ENCODE data around the gene TMIGD3.

The TMIGD3 gene

DNA sequence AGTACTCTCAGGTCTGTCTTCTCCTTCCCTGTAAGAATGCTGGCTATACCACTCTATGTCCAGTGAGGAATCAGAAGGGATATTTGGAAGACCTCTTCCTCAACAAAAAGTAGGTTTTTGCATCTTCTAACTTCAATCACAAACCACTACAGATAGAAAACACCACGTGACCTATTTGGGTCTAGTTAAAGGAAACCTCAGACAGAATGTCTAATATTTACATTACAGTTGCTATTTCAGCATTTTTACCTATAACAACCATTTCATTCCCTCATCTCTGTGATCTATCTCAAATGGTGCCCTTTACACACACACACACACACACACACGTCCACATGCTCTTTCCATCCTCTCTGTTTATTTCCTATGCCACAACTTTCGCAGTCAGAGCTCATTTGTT is 7.9 kb upstream of the TMIGD3 start:
- H3K27me3 ChIP-seq (ENCODE audit: control insufficient read depth in 5 of 5, insufficient read depth in 4 of 5, low read length in 5 of 5), result peaks cover 0 to 7% (median 0%) of the 10 kb centered on the region in 5 donors
- no peak overlapping the region for H3K27ac ChIP-seq (ENCODE audit: low read depth, low read length)
- H3K4me1 ChIP-seq (ENCODE audit: control insufficient read depth in 5 of 5, insufficient read depth in 5 of 5, low read length in 5 of 5), result peaks cover 20 to 77% (median 49%) of the 10 kb centered on the region in 5 donors
- H3K4me3 ChIP-seq (ENCODE audit: low read depth in 1 of 5, low read length in 5 of 5), result no peak overlapping the region
- no peaks in the 10 kb centered on the region for H3K9me3 ChIP-seq (ENCODE audit: control insufficient read depth in 5 of 5, low read length in 5 of 5)
- H3K36me3 ChIP-seq (ENCODE audit: control insufficient read depth in 5 of 5, insufficient read depth in 5 of 5, low read length in 5 of 5), result no peaks in the 10 kb centered on the region
- H3K9ac ChIP-seq (ENCODE audit: low read length in 5 of 5), result no peak overlapping the region

DNA sequence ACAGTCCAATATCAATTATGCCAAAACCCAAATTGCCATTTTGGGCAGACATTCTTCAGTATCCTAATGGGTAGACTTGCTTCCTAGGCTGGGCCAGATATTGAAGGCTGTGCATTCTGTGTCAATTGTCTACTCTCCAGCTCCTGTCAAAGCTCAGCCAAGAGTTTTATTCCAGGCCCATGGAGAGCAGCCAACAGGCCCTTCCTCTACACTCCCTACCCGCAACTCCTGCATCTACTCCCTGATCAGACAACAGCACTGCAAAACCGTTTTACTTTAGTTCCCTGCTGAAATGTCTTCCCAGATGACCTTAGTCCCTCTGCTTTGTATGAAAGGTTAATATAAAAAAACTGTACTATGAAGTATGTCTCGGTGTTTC is 6.6 kb upstream of the TMIGD3 start:
- Histone ChIP-seq H3K27me3 (ENCODE audit: control insufficient read depth in 5 of 5, insufficient read depth in 4 of 5, low read length in 5 of 5) (no peaks in the 10 kb centered on the region), H3K9me3 (ENCODE audit: control insufficient read depth in 5 of 5, low read length in 5 of 5) (no peaks in the 10 kb centered on the region), H3K4me1 (ENCODE audit: control insufficient read depth in 5 of 5, insufficient read depth in 5 of 5, low read length in 5 of 5) (peaks cover 17 to 76% (median 40%) of the 10 kb centered on the region in 5 donors), H3K9ac (ENCODE audit: low read length in 5 of 5) (no peak overlapping the region), H3K36me3 (ENCODE audit: control insufficient read depth in 5 of 5, insufficient read depth in 5 of 5, low read length in 5 of 5) (no peaks in the 10 kb centered on the region), H3K4me3 (ENCODE audit: low read depth in 1 of 5, low read length in 5 of 5) (peak overlapping the region in 1 of 5 donors; percentile 11), H3K27ac (ENCODE audit: low read depth, low read length) (peak overlapping the region; percentile 28)

DNA sequence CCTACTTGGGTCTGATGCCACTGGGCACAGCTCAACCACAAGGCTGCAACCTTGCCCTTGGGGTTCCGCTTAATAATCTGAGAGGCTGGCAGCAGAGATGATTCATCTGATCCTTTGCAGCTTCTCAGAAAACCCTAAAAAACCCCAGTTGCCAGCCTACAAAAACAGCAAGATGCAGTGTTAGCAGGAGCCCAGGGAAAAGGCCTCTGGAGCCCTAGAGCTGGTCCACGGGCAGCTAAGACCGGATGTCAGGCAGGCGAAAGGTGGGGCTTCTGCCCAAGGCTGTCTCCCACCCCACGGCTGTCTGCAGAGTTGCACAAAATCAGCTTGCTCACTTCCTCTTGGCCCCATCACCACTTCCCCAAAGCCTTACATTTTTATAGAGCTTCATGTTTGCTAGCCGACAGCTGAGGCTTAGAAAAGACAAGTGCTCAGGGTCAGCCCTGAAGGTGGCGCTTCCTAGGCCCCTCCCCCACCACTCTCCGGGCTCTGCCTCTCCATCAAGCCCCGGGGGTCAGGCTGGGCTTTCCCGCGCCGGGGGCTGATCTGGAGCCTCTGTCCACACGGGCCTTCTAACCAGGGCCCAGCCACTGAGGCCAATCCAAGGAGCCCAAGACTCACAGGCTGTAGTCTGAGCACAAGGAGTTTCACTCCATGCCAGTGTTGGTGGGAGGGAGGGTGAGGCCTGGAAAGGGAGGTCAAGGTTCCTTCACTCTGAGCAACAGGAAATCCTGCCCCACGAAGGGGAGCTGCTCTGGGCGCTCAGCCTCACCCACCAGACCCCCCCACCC is 4.2 kb upstream of the TMIGD3 start:
- Histone ChIP-seq H3K4me1 (ENCODE audit: control insufficient read depth in 5 of 5, insufficient read depth in 5 of 5, low read length in 5 of 5) (peaks cover 13 to 75% (median 51%) of the 10 kb centered on the region in 5 donors), H3K9me3 (ENCODE audit: control insufficient read depth in 5 of 5, low read length in 5 of 5) (no peaks in the 10 kb centered on the region), H3K36me3 (ENCODE audit: control insufficient read depth in 5 of 5, insufficient read depth in 5 of 5, low read length in 5 of 5) (no peaks in the 10 kb centered on the region), H3K27ac (ENCODE audit: low read depth, low read length) (peak overlapping the region; percentile 89), H3K4me3 (ENCODE audit: low read depth in 1 of 5, low read length in 5 of 5) (peak overlapping the region; percentile 61 to 69 (median 68)), H3K9ac (ENCODE audit: low read length in 5 of 5) (peak overlapping the region; percentile 8 to 87 (median 82)), H3K27me3 (ENCODE audit: control insufficient read depth in 5 of 5, insufficient read depth in 4 of 5, low read length in 5 of 5) (no peaks in the 10 kb centered on the region)

DNA sequence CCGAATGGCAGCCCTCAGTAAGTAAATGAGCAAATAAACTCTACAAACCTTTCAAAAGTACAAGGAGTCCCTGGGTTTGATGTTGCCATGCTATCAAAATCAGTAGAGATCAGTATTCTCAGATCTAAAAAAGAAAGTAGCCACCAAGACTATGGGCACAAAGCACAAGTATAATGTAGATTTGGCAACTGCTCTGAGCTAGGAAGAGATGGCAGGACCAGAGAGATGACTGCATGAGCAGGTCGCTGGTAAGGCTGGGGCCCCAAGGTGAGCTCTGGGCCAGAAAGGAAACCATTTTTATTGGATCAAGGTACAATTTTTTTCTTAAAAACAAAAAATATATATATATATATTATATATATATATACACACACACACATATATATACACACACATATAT is 3.1 kb upstream of the TMIGD3 start:
- no peaks in the 10 kb centered on the region for H3K9me3 ChIP-seq (ENCODE audit: control insufficient read depth in 5 of 5, low read length in 5 of 5)
- H3K9ac ChIP-seq (ENCODE audit: low read length in 5 of 5), result peak overlapping the region in 1 of 5 donors; percentile 26
- peaks cover 13 to 75% (median 51%) of the 10 kb centered on the region in 5 donors for H3K4me1 ChIP-seq (ENCODE audit: control insufficient read depth in 5 of 5, insufficient read depth in 5 of 5, low read length in 5 of 5)
- no peaks in the 10 kb centered on the region for H3K27me3 ChIP-seq (ENCODE audit: control insufficient read depth in 5 of 5, insufficient read depth in 4 of 5, low read length in 5 of 5)
- H3K36me3 ChIP-seq (ENCODE audit: control insufficient read depth in 5 of 5, insufficient read depth in 5 of 5, low read length in 5 of 5), result no peaks in the 10 kb centered on the region
- peak overlapping the region; percentile 30 for H3K27ac ChIP-seq (ENCODE audit: low read depth, low read length)
- H3K4me3 ChIP-seq (ENCODE audit: low read depth in 1 of 5, low read length in 5 of 5), result no peak overlapping the region

DNA sequence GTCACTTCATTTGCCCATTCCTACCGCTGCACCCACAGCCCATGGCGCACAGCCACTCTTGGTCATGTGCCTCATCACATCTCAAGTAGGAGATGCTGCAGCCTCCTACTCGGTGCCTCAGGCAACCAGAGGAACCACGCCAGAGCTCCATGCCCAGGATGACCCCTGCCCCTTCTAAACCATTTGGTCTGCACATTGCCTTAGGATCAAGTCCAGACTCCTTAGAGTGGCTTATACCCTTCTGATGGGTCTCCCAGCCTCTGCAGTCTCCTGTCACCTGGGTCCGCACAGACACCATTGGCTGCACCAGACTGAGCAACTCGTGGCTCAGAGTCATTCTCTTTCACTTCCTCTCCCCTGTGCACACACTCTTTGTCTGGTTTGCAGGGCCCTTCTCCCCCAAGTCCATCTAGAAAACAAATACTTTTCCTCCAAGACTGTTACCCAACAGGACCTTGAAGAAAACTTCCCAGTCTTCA is 2.2 kb upstream of the TMIGD3 start:
- Histone ChIP-seq H3K36me3 (ENCODE audit: control insufficient read depth in 5 of 5, insufficient read depth in 5 of 5, low read length in 5 of 5) (no peaks in the 10 kb centered on the region), H3K27me3 (ENCODE audit: control insufficient read depth in 5 of 5, insufficient read depth in 4 of 5, low read length in 5 of 5) (no peaks in the 10 kb centered on the region), H3K27ac (ENCODE audit: low read depth, low read length) (peak overlapping the region; percentile 32), H3K4me3 (ENCODE audit: low read depth in 1 of 5, low read length in 5 of 5) (no peak overlapping the region), H3K9me3 (ENCODE audit: control insufficient read depth in 5 of 5, low read length in 5 of 5) (no peaks in the 10 kb centered on the region), H3K9ac (ENCODE audit: low read length in 5 of 5) (no peak overlapping the region), H3K4me1 (ENCODE audit: control insufficient read depth in 5 of 5, insufficient read depth in 5 of 5, low read length in 5 of 5) (peaks cover 13 to 75% (median 51%) of the 10 kb centered on the region in 5 donors)

DNA sequence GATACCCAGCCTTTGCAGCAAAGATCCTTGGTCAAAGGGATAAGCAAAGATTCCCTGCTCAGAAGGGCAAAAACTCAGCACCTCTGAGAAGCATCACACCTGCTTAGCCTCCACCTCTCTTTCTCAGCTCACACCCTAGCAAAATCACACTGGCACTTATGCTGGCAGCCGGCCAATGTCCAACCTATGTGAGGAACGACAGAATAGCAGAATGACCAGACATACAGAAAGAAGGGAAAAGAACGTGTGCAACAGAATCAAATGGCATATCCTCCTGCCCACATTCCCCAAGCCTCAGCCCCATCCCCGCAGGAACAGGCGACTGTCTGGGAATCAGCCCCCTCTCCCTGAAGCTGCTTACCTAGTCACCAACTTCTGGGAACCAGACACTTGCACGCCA is 664 bp upstream of the TMIGD3 start:
- peaks cover 10 to 60% (median 35%) of the 10 kb centered on the region in 5 donors for H3K4me1 ChIP-seq (ENCODE audit: control insufficient read depth in 5 of 5, insufficient read depth in 5 of 5, low read length in 5 of 5)
- peaks cover 0 to 3% (median 0%) of the 10 kb centered on the region in 5 donors for H3K27me3 ChIP-seq (ENCODE audit: control insufficient read depth in 5 of 5, insufficient read depth in 4 of 5, low read length in 5 of 5)
- no peak overlapping the region for H3K27ac ChIP-seq (ENCODE audit: low read depth, low read length)
- H3K4me3 ChIP-seq (ENCODE audit: low read depth in 1 of 5, low read length in 5 of 5), result no peak overlapping the region
- H3K9me3 ChIP-seq (ENCODE audit: control insufficient read depth in 5 of 5, low read length in 5 of 5), result no peaks in the 10 kb centered on the region
- no peaks in the 10 kb centered on the region for H3K36me3 ChIP-seq (ENCODE audit: control insufficient read depth in 5 of 5, insufficient read depth in 5 of 5, low read length in 5 of 5)
- no peak overlapping the region for H3K9ac ChIP-seq (ENCODE audit: low read length in 5 of 5)

DNA sequence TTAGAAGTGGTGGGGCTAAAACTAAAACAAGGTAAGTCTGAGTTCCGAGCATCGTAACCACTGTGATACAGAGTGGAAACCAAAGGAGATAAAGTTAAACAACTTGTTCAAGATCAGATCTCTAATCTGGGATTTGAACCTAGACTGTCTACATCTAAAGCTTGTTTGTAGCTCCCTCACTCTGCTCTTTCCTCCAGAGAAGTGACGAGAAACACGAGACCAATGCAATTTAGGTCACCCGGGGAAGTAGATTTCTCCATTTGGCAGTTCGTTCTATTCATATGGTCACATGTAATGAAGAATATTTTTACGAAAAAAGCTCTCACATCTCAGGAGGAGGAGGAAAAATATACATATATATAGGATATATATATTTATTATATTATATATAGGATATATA is 1.8 kb downstream of the TMIGD3 start:
- peaks cover 0 to 3% (median 0%) of the 10 kb centered on the region in 5 donors for H3K27me3 ChIP-seq (ENCODE audit: control insufficient read depth in 5 of 5, insufficient read depth in 4 of 5, low read length in 5 of 5)
- H3K4me1 ChIP-seq (ENCODE audit: control insufficient read depth in 5 of 5, insufficient read depth in 5 of 5, low read length in 5 of 5), result peaks cover 0 to 38% (median 15%) of the 10 kb centered on the region in 5 donors
- H3K9ac ChIP-seq (ENCODE audit: low read length in 5 of 5), result no peak overlapping the region
- H3K9me3 ChIP-seq (ENCODE audit: control insufficient read depth in 5 of 5, low read length in 5 of 5), result no peaks in the 10 kb centered on the region
- H3K27ac ChIP-seq (ENCODE audit: low read depth, low read length), result no peak overlapping the region
- H3K36me3 ChIP-seq (ENCODE audit: control insufficient read depth in 5 of 5, insufficient read depth in 5 of 5, low read length in 5 of 5), result no peaks in the 10 kb centered on the region
- H3K4me3 ChIP-seq (ENCODE audit: low read depth in 1 of 5, low read length in 5 of 5), result no peak overlapping the region

DNA sequence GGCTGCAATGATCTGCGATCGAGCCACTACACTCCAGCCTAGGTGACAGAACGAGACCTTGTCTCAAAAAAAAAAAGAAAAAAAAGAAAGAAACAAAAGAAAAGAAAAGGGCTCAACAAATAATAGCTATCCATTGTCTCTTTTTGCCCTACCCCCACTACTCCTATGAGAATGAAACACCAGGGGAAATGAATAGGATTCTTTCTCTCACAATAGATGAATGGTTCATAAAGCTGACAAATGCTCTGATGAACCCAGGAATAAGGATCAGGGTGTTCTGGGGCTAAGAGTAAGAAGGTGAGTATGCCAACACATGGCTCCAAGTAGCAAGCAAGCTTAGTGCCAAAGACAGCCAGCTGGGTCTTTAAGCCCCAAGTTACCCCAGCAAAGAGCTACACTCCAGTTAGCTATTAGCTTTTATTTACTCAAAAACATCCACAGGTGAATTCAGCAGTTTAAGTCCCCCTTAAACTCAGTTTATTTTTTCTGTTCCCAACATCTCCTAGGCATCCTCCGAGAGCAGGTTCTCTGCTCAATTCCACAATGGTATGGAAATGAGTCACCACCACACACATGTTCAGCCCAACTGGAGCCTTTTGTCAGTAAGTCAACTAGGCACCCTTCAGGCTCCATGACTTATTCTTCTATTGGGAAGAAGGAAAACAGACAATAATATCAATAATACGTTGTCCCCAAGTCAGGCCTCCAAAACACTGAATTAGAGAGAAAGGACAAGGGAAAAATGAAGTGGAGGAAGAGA is 4.2 kb downstream of the TMIGD3 start:
- Histone ChIP-seq H3K27me3 (ENCODE audit: control insufficient read depth in 5 of 5, insufficient read depth in 4 of 5, low read length in 5 of 5) (peaks cover 0 to 3% (median 0%) of the 10 kb centered on the region in 5 donors), H3K4me3 (ENCODE audit: low read depth in 1 of 5, low read length in 5 of 5) (no peak overlapping the region), H3K9me3 (ENCODE audit: control insufficient read depth in 5 of 5, low read length in 5 of 5) (no peaks in the 10 kb centered on the region), H3K27ac (ENCODE audit: low read depth, low read length) (no peak overlapping the region), H3K36me3 (ENCODE audit: control insufficient read depth in 5 of 5, insufficient read depth in 5 of 5, low read length in 5 of 5) (no peaks in the 10 kb centered on the region), H3K9ac (ENCODE audit: low read length in 5 of 5) (no peak overlapping the region), H3K4me1 (ENCODE audit: control insufficient read depth in 5 of 5, insufficient read depth in 5 of 5, low read length in 5 of 5) (peaks cover 0 to 16% (median 8%) of the 10 kb centered on the region in 5 donors)

DNA sequence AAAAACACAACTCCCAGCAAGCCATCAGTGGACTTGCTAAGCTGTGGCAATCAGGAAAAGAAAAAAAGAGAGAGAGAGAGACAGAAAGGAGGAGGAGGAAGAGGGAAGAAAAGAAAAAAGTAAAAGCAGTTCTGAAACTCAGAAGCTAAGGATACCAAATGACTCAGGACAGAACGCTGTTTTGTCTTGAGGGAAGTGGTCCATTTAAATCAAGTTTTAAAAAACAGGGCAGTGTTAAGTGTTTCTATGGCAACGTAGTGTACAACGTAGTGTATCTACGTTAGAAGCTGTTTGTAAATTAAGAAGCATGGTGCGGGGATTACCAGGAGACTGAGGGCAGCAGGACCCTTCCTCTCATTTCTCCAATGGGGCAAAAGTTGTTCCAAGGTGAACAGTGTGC is 5.8 kb downstream of the TMIGD3 start:
- H3K27me3 ChIP-seq (ENCODE audit: control insufficient read depth in 5 of 5, insufficient read depth in 4 of 5, low read length in 5 of 5), result peaks cover 0 to 3% (median 0%) of the 10 kb centered on the region in 5 donors
- peaks cover 0 to under 1% (median 0%) of the 10 kb centered on the region in 5 donors for H3K4me1 ChIP-seq (ENCODE audit: control insufficient read depth in 5 of 5, insufficient read depth in 5 of 5, low read length in 5 of 5)
- no peak overlapping the region for H3K9ac ChIP-seq (ENCODE audit: low read length in 5 of 5)
- no peaks in the 10 kb centered on the region for H3K9me3 ChIP-seq (ENCODE audit: control insufficient read depth in 5 of 5, low read length in 5 of 5)
- H3K36me3 ChIP-seq (ENCODE audit: control insufficient read depth in 5 of 5, insufficient read depth in 5 of 5, low read length in 5 of 5), result no peaks in the 10 kb centered on the region
- no peak overlapping the region for H3K4me3 ChIP-seq (ENCODE audit: low read depth in 1 of 5, low read length in 5 of 5)
- H3K27ac ChIP-seq (ENCODE audit: low read depth, low read length), result no peak overlapping the region

DNA sequence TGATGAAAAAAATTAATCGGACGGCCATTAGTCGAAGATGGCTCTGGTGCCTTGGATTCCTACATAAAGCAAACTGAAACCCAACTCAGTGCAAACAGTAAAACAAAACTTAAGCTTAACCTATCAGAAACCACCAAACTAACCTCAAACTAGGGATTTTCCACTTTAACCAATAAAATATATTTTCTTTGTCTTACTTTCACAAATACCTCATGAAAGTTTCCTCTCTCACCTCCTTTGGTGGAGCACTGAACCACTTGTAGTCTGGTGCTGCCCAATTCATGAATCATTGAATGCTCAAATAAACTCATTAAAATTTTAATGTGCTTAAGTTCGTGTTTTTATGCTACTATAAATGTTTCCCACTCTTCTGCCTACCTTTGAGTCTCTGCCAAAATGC is 7.0 kb downstream of the TMIGD3 start:
- Histone ChIP-seq H3K9ac (ENCODE audit: low read length in 5 of 5) (no peak overlapping the region), H3K9me3 (ENCODE audit: control insufficient read depth in 5 of 5, low read length in 5 of 5) (no peaks in the 10 kb centered on the region), H3K4me3 (ENCODE audit: low read depth in 1 of 5, low read length in 5 of 5) (no peak overlapping the region), H3K4me1 (ENCODE audit: control insufficient read depth in 5 of 5, insufficient read depth in 5 of 5, low read length in 5 of 5) (no peaks in the 10 kb centered on the region), H3K27me3 (ENCODE audit: control insufficient read depth in 5 of 5, insufficient read depth in 4 of 5, low read length in 5 of 5) (peaks cover 0 to 3% (median 0%) of the 10 kb centered on the region in 5 donors), H3K27ac (ENCODE audit: low read depth, low read length) (no peak overlapping the region), H3K36me3 (ENCODE audit: control insufficient read depth in 5 of 5, insufficient read depth in 5 of 5, low read length in 5 of 5) (no peaks in the 10 kb centered on the region)
